ENCODE measurements around the gene VPS13A. TPM values are rescaled to one million over a fixed set of nuclear protein-coding genes. Genes with fewer than 3 reads are reported as not detected.

VPS13A gene
- total RNA-seq, 1 experiment from 2014 or later: 14.3 TPM

DNA sequence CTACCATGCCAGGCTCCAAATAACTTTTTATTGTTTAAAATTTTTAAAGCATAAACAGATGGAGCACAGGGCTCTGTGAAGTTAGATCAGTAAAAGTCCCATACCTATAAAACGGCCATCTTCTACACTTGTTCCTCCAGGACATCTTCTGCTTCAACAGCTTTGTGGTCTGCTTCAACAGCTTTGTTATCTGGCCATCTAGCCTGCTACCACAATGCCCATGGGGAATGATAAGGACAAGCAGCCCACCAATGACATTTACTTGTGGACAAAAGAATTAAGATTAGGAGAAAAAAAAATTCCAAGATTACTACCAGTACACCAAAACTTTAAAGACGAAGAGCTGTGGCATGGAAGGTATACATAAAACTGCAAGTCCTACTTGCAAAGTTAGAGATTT is 2.2 kb upstream of the VPS13A start:
- no peak overlapping the region for H3K27ac Mint-ChIP-seq (ENCODE audit: unreplicated experiment)
- intact Hi-C loops (cut with micrococcal nuclease; ENCODE audit: unreplicated experiment): no loop called here
- H3K4me3 Mint-ChIP-seq (ENCODE audit: unreplicated experiment): no peak overlapping the region
- DNase-seq: no peak
- no peaks in the 10 kb centered on the region for H3K27me3 Mint-ChIP-seq (ENCODE audit: insufficient read depth, unreplicated experiment)
- H3K27me3 ChIP-seq (replicated peaks; ENCODE audit: control insufficient read depth, insufficient read depth, low read length): no peaks in the 10 kb centered on the region
- TF ChIP-seq, protein P1, sequence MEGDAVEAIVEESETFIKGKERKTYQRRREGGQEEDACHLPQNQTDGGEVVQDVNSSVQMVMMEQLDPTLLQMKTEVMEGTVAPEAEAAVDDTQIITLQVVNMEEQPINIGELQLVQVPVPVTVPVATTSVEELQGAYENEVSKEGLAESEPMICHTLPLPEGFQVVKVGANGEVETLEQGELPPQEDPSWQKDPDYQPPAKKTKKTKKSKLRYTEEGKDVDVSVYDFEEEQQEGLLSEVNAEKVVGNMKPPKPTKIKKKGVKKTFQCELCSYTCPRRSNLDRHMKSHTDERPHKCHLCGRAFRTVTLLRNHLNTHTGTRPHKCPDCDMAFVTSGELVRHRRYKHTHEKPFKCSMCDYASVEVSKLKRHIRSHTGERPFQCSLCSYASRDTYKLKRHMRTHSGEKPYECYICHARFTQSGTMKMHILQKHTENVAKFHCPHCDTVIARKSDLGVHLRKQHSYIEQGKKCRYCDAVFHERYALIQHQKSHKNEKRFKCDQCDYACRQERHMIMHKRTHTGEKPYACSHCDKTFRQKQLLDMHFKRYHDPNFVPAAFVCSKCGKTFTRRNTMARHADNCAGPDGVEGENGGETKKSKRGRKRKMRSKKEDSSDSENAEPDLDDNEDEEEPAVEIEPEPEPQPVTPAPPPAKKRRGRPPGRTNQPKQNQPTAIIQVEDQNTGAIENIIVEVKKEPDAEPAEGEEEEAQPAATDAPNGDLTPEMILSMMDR (IDR thresholded peaks at IDR 0.05; ENCODE audit: insufficient read depth in 1 of 2, low read depth in 1 of 2, low read length in 1 of 2, severe bottlenecking in 1 of 2, unreplicated experiment in 1 of 2): no peak
- no TSS peak for BruUV-seq (replicated peaks)
- no peaks in the 10 kb centered on the region for H3K9me3 Mint-ChIP-seq (ENCODE audit: unreplicated experiment)
- POLR2A ChIA-PET: no interaction called here
- no peaks in the 10 kb centered on the region for H3K36me3 Mint-ChIP-seq (ENCODE audit: insufficient read depth, unreplicated experiment)
- H3K9me3 ChIP-seq: no peaks in the 10 kb centered on the region
- CTCF ChIA-PET: no interaction called here
- no peaks in the 10 kb centered on the region for H3K36me3 ChIP-seq (ENCODE audit: control insufficient read depth, insufficient read depth, low read length)
- no peak overlapping the region for H3K4me3 ChIP-seq (ENCODE audit: low read depth, low read length)
- no peaks in the 10 kb centered on the region for H3K4me1 ChIP-seq
- H3K4me1 Mint-ChIP-seq (ENCODE audit: low read depth, unreplicated experiment): no peaks in the 10 kb centered on the region

DNA sequence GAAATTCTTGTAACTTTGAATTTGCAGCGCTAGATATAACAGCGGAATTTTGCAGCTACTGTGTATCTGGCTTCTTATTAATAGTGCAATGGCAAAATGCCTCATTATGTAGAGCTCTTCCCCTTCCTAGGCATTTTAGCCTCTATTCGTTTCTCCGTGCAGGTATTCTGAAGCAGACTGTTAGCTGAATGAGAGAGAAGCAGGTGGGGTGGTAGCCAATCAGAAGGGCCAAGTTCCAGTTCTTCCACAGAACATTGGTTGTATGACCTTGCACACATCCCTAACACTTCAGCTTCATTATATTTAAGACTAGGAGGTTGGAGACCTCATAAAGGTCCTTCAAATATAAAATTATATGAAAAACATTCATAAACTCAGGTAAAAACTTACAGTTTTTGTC is 1.2 kb upstream of the VPS13A start:
- Mint-ChIP-seq H3K36me3 (ENCODE audit: insufficient read depth, unreplicated experiment) (no peaks in the 10 kb centered on the region), H3K9me3 (ENCODE audit: unreplicated experiment) (no peaks in the 10 kb centered on the region), H3K4me3 (ENCODE audit: unreplicated experiment) (no peak overlapping the region), H3K27me3 (ENCODE audit: insufficient read depth, unreplicated experiment) (no peaks in the 10 kb centered on the region), H3K4me1 (ENCODE audit: low read depth, unreplicated experiment) (no peaks in the 10 kb centered on the region), H3K27ac (ENCODE audit: unreplicated experiment) (no peak overlapping the region)
- DNase-seq: no peak
- no TSS peak for BruUV-seq (replicated peaks)
- no peaks in the 10 kb centered on the region for H3K27me3 ChIP-seq (replicated peaks; ENCODE audit: control insufficient read depth, insufficient read depth, low read length)
- ChIA-PET CTCF (no interaction called here), POLR2A (no interaction called here)
- no peaks in the 10 kb centered on the region for H3K9me3 ChIP-seq
- no peaks in the 10 kb centered on the region for H3K4me1 ChIP-seq
- intact Hi-C loops (cut with micrococcal nuclease; ENCODE audit: unreplicated experiment): no loop called here
- TF ChIP-seq, protein P1 (IDR thresholded peaks at IDR 0.05; ENCODE audit: insufficient read depth in 1 of 2, low read depth in 1 of 2, low read length in 1 of 2, severe bottlenecking in 1 of 2, unreplicated experiment in 1 of 2): no peak
- H3K4me3 ChIP-seq (ENCODE audit: low read depth, low read length): no peak overlapping the region
- H3K36me3 ChIP-seq (ENCODE audit: control insufficient read depth, insufficient read depth, low read length): no peaks in the 10 kb centered on the region

DNA sequence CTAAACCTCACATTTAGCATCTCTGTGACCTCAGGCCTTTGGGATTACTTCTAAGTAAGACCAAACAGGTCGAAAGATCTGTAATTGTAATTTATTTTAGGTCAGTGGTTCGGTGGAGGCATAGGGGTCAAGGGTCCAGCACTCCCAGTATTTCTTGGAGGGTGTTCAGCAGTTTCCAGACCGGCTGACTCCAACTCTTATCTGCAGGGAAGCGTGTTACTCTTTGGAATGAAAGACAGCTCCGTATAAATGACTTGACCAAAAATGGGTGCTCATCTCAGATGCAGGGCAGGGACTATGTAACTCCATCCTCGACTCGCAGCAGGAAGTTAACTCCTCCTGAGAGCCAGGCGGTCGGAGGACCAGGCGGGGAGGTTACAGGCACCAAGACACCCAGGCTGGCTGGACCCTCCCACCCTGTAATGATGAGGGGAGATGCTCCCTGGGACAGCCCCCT is 620 bp upstream of the VPS13A start:
- H3K27me3 ChIP-seq (replicated peaks; ENCODE audit: control insufficient read depth, insufficient read depth, low read length): no peaks in the 10 kb centered on the region
- no peaks in the 10 kb centered on the region for H3K4me1 ChIP-seq
- intact Hi-C loops (cut with micrococcal nuclease; ENCODE audit: unreplicated experiment): no loop called here
- H3K9me3 ChIP-seq: no peaks in the 10 kb centered on the region
- no peaks in the 10 kb centered on the region for H3K27me3 Mint-ChIP-seq (ENCODE audit: insufficient read depth, unreplicated experiment)
- peak overlapping the region; percentile 75 for H3K4me3 Mint-ChIP-seq (ENCODE audit: unreplicated experiment)
- DNase-seq: no peak
- TF ChIP-seq, protein P1 (IDR thresholded peaks at IDR 0.05; ENCODE audit: insufficient read depth in 1 of 2, low read depth in 1 of 2, low read length in 1 of 2, severe bottlenecking in 1 of 2, unreplicated experiment in 1 of 2): no peak
- H3K4me3 ChIP-seq (ENCODE audit: low read depth, low read length): peak overlapping the region; percentile 39
- ChIA-PET CTCF (no interaction called here), POLR2A (no interaction called here)
- no peaks in the 10 kb centered on the region for H3K9me3 Mint-ChIP-seq (ENCODE audit: unreplicated experiment)
- no peaks in the 10 kb centered on the region for H3K4me1 Mint-ChIP-seq (ENCODE audit: low read depth, unreplicated experiment)
- BruUV-seq (replicated peaks): no TSS peak
- no peak overlapping the region for H3K27ac Mint-ChIP-seq (ENCODE audit: unreplicated experiment)
- no peaks in the 10 kb centered on the region for H3K36me3 Mint-ChIP-seq (ENCODE audit: insufficient read depth, unreplicated experiment)
- H3K36me3 ChIP-seq (ENCODE audit: control insufficient read depth, insufficient read depth, low read length): no peaks in the 10 kb centered on the region
